Measurements from ENCODE around the gene LRRC3C. TPM values are rescaled to one million over a fixed set of nuclear protein-coding genes. Genes with fewer than 3 reads are reported as not detected.

Gene LRRC3C
- total and polyA plus RNA-seq, 2 donors (not counting 1 experiment from before 2014, with no cell fraction given), result 0.12 TPM; not detected in 1

DNA sequence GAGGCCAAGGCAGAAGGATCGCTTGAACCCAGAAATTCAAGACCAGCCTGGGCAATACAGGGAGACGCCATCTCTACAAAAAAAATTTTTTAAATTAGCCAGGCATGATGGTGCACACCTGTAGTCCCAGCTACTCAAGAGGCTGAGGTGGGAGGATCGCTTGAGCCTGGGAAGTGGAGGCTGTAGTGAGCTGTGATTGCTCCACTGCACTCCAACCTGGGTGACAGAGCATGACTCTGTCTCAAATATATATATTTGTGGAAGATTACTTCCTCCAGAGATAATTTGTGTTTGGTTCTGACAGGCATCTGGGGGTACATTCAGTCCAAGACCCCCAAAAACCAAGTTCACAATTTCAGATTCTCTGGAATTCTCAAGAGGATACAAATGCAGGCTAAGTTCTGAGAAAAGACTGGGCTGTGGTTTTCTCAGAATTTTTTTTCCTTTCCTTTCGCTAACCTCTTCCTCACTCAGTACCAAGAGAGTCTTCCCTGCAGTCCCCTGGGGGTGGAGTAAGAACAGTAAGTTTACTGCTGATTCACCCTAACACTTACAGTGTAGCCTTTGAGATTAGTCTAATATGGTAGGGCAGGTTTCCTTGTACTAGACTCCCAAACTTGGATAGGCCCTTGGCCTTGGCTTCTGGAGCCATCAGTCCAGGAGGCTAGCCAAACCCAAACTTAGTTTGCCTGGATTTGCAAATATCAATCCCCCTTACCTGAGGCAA is 24.2 kb upstream of the LRRC3C start:
- CTCF ChIA-PET, result no interaction called here

DNA sequence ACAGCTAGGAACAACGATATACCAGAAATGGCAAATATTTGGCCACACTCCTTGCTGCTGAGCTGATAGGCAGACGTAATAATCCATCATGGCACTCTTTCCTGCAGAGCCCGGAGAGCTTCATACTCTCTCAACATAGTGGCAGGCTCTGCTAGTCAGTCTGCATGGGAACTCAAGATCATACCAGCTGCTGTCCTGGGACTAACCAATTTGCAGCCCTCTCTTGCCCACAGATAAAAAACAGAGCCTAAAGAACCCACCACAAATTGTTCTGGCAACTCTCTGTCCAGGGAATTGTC is 22.6 kb upstream of the LRRC3C start:
- ATAC-seq (ENCODE audit: low read depth), result no peak
- H3K27me3 Mint-ChIP-seq, result no peaks in the 10 kb centered on the region
- peaks cover 0 to 10% of the 10 kb centered on the region in 2 experiments for H3K36me3 ChIP-seq (replicated peaks in 1 of 2; ENCODE audit: control extremely low read depth in 1 of 2, control insufficient read depth in 1 of 2, extremely low read depth in 1 of 2, insufficient read depth in 2 of 2, low read length in 1 of 2)
- 97% methylated on average over 3 of the region's 3 CpGs for WGBS (ENCODE audit: insufficient coverage)
- H3K27ac ChIP-seq (ENCODE audit: low read length in 2 of 2), result no peak overlapping the region
- DNase-seq, result no peak
- H3K9ac ChIP-seq (ENCODE audit: low read length), result no peak overlapping the region
- intact Hi-C loops (cut with micrococcal nuclease), result no loop called here
- no peak overlapping the region for H3K27ac Mint-ChIP-seq
- H3K4me2 ChIP-seq (replicated peaks; ENCODE audit: low read depth, low read length, poor library complexity, severe bottlenecking), result no peak overlapping the region
- no peaks in the 10 kb centered on the region for H3K79me2 ChIP-seq (ENCODE audit: control insufficient read depth, insufficient read depth, low read length)
- H3K9me3 ChIP-seq (ENCODE audit: control extremely low read depth in 1 of 3, control insufficient read depth in 2 of 3, insufficient read depth in 1 of 3, low read length in 2 of 3), result no peaks in the 10 kb centered on the region
- H3K9me3 Mint-ChIP-seq (ENCODE audit: insufficient read depth), result no peaks in the 10 kb centered on the region
- TF ChIP-seq, protein P1, sequence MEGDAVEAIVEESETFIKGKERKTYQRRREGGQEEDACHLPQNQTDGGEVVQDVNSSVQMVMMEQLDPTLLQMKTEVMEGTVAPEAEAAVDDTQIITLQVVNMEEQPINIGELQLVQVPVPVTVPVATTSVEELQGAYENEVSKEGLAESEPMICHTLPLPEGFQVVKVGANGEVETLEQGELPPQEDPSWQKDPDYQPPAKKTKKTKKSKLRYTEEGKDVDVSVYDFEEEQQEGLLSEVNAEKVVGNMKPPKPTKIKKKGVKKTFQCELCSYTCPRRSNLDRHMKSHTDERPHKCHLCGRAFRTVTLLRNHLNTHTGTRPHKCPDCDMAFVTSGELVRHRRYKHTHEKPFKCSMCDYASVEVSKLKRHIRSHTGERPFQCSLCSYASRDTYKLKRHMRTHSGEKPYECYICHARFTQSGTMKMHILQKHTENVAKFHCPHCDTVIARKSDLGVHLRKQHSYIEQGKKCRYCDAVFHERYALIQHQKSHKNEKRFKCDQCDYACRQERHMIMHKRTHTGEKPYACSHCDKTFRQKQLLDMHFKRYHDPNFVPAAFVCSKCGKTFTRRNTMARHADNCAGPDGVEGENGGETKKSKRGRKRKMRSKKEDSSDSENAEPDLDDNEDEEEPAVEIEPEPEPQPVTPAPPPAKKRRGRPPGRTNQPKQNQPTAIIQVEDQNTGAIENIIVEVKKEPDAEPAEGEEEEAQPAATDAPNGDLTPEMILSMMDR (IDR thresholded peaks at IDR 0.05), result no peak
- TF ChIP-seq EZH2 (IDR thresholded peaks at IDR 0.05; ENCODE audit: borderline replicate concordance, insufficient read depth, low read depth, low read length, poor library complexity, severe bottlenecking), result no peak
- POLR2A ChIA-PET, result no interaction called here
- H3K4me3 Mint-ChIP-seq, result no peak overlapping the region
- no peaks in the 10 kb centered on the region for H3K27me3 ChIP-seq (replicated peaks in 1 of 4; ENCODE audit: control extremely low read depth in 1 of 4, control insufficient read depth in 3 of 4, insufficient read depth in 4 of 4, low read length in 3 of 4)
- H3K4me3 ChIP-seq (ENCODE audit: control extremely low read depth in 1 of 5, extremely low read depth in 1 of 5, insufficient read depth in 1 of 5, low read depth in 2 of 5, low read length in 4 of 5), result no peak overlapping the region
- H2AFZ ChIP-seq (ENCODE audit: insufficient read depth, low read depth, low read length, poor library complexity, severe bottlenecking), result no peak overlapping the region
- CTCF ChIA-PET, result interaction anchor here (1.2 kb wide), 1 partner anchor 63 kb away, joined by 3 read pairs; no protein-coding TSS in a partner anchor
- H3K4me1 ChIP-seq (ENCODE audit: control insufficient read depth in 2 of 2, insufficient read depth in 2 of 2, low read length in 2 of 2), result peaks cover 3 to 6% of the 10 kb centered on the region in 2 donors
- peaks cover 3% of the 10 kb centered on the region for H3K4me1 Mint-ChIP-seq
- no peaks in the 10 kb centered on the region for H4K20me1 ChIP-seq (ENCODE audit: control insufficient read depth, insufficient read depth, low read length, poor library complexity, severe bottlenecking)

More for the DNA sequence above, 24.2 kb upstream of the LRRC3C start:
- WGBS (ENCODE audit: insufficient coverage), result 75% methylated on average over 2 of the region's 4 CpGs
- Histone ChIP-seq H3K4me1 (ENCODE audit: control insufficient read depth in 2 of 2, insufficient read depth in 2 of 2, low read length in 2 of 2) (peaks cover 3 to 6% of the 10 kb centered on the region in 2 donors), H3K79me2 (ENCODE audit: control insufficient read depth, insufficient read depth, low read length) (no peaks in the 10 kb centered on the region), H3K36me3 (replicated peaks in 1 of 2; ENCODE audit: control extremely low read depth in 1 of 2, control insufficient read depth in 1 of 2, extremely low read depth in 1 of 2, insufficient read depth in 2 of 2, low read length in 1 of 2) (peaks cover 0 to 4% of the 10 kb centered on the region in 2 experiments), H3K27me3 (replicated peaks in 1 of 4; ENCODE audit: control extremely low read depth in 1 of 4, control insufficient read depth in 3 of 4, insufficient read depth in 4 of 4, low read length in 3 of 4) (no peaks in the 10 kb centered on the region), H4K20me1 (ENCODE audit: control insufficient read depth, insufficient read depth, low read length, poor library complexity, severe bottlenecking) (no peaks in the 10 kb centered on the region), H3K9ac (ENCODE audit: low read length) (no peak overlapping the region), H3K27ac (ENCODE audit: low read length in 2 of 2) (peak overlapping the region in 1 of 2 donors; percentile 3), H3K9me3 (ENCODE audit: control extremely low read depth in 1 of 3, control insufficient read depth in 2 of 3, insufficient read depth in 1 of 3, low read length in 2 of 3) (no peaks in the 10 kb centered on the region), H2AFZ (ENCODE audit: insufficient read depth, low read depth, low read length, poor library complexity, severe bottlenecking) (no peak overlapping the region), H3K4me2 (replicated peaks; ENCODE audit: low read depth, low read length, poor library complexity, severe bottlenecking) (no peak overlapping the region), H3K4me3 (ENCODE audit: control extremely low read depth in 1 of 5, extremely low read depth in 1 of 5, insufficient read depth in 1 of 5, low read depth in 2 of 5, low read length in 4 of 5) (no peak overlapping the region)
- ATAC-seq (ENCODE audit: low read depth) (no peak), DNase-seq (no peak)
- Mint-ChIP-seq H3K27me3 (no peaks in the 10 kb centered on the region), H3K9me3 (ENCODE audit: insufficient read depth) (no peaks in the 10 kb centered on the region), H3K4me3 (no peak overlapping the region), H3K4me1 (peaks cover 3% of the 10 kb centered on the region), H3K27ac (no peak overlapping the region)
- POLR2A ChIA-PET, result no interaction called here
- intact Hi-C loops (cut with micrococcal nuclease), result no loop called here
- TF ChIP-seq, protein P1 (IDR thresholded peaks at IDR 0.05), result no peak
- TF ChIP-seq EZH2 (IDR thresholded peaks at IDR 0.05; ENCODE audit: borderline replicate concordance, insufficient read depth, low read depth, low read length, poor library complexity, severe bottlenecking), result no peak

Measured in B cell (primary cell).